Gastroesophageal sphincter (tissue), 4 donors: ENCODE data around the gene PTPRD. TPM values are rescaled to one million over a fixed set of nuclear protein-coding genes. Genes with fewer than 3 reads are reported as not detected.

ENCODE experiments used
- ATAC-seq: fragments of 150-250 bp; one replicate; pipeline ENCODE4 v1.9.1; 2016; ENCODE audit warnings: mild to moderate bottlenecking, moderate library complexity
- H3K27ac ChIP-seq, 4 donors: fragments of 200-600 bp; sonication (generic) in 3 of 4; 1 replicate in 3 of 4; 2 replicates in 1 of 4; pipeline ENCODE4 v1.5.1; 2016 to 2019
- H3K27me3 ChIP-seq: fragments of 200-600 bp; sonication (generic); one replicate; pipeline ENCODE4 v1.5.1; 2019
- H3K36me3 ChIP-seq, 2 donors: fragments of 200-600 bp; sonication (generic); one replicate each; pipeline ENCODE4 v1.5.1; 2019; ENCODE audit warnings: control low read depth in 1 of 2
- H3K4me1 ChIP-seq, 3 donors: fragments of 200-600 bp; sonication (generic); 1 replicate in 2 of 3; 2 replicates in 1 of 3; pipeline ENCODE4 v1.5.1; 2016 to 2019; ENCODE audit warnings: control low read depth in 2 of 3
- H3K4me3 ChIP-seq, 2 donors: fragments of 200-600 bp; sonication (generic); one replicate each; pipeline ENCODE4 v1.5.1; 2019; ENCODE audit warnings: mild to moderate bottlenecking in 1 of 2, moderate library complexity in 1 of 2
- H3K9me3 ChIP-seq, 3 donors: fragments of 200-600 bp; sonication (generic); one replicate each; pipeline ENCODE4 v1.5.1; 2017 to 2019; ENCODE audit warnings: control low read depth in 2 of 3
- EP300 ChIP-seq: sonication (generic); formaldehyde crosslinking; IDR thresholded peaks from one replicate; pipeline ENCODE4 v1.6.1; 2017; ENCODE audit warnings: antibody characterized with exemption, mild to moderate bottlenecking
- POLR2A ChIP-seq, 2 donors: fragments of 450-650 bp; IDR thresholded peaks; one replicate each; pipeline ENCODE4 v1.6.1; 2017; ENCODE audit warnings: antibody characterized with exemption in 2 of 2, mild to moderate bottlenecking in 2 of 2, moderate library complexity in 1 of 2
- POLR2AphosphoS5 ChIP-seq: sonication (generic); formaldehyde crosslinking; IDR thresholded peaks from one replicate; pipeline ENCODE4 v1.6.1; 2017; ENCODE audit warnings: antibody characterized with exemption
- WGBS, 2 donors: methylation state at CpG; one replicate each; pipeline ENCODE4 v1.1.5; 2018; ENCODE audit warnings: low coverage in 1 of 2; 5-methylcytosine and 5-hydroxymethylcytosine counted together
- total RNA-seq, 4 donors: library from RNA; depleted of rRNA; stranded (reverse); fragments of >200 nt; gene quantifications; one replicate each; pipeline ENCODE4 v1.1.0, GENCODE V29; 2016
- TF ChIP-seq, protein P1 (sequence below), 4 experiments: fragments of 200-600 bp in 2 of 4; fragments of 450-650 bp in 2 of 4; sonication (generic) in 1 of 4; IDR thresholded peaks; one replicate each; pipeline ENCODE4 v1.5.1; 2017 to 2019; ENCODE audit warnings: antibody characterized with exemption in 4 of 4, mild to moderate bottlenecking in 2 of 4, moderate library complexity in 2 of 4

PTPRD gene
- total RNA-seq, 4 donors from 2014 or later: 3.5 to 53.9 (median 15.8) TPM

DNA sequence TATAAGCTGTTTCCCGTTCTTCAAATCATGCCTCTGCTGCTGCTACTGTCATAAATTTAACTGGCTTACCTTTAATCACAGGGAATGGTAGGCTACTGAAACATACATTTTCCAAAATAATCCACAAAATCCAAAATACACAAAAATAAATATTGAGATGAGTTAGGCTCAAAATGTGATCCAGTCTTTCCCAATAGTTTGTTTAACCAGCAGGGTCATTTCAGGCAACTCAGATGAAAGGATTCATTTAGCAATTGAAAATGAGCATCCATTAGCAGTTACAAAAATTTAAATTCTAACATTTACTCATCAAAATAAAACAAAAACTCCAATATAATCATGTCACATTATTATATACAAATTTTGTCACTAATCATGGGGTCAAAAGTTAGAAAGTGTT is 1797.6 kb downstream of the PTPRD start:
- Histone ChIP-seq H3K36me3 (no peaks in the 10 kb centered on the region), H3K9me3 (no peaks in the 10 kb centered on the region), H3K27ac (no peak overlapping the region), H3K4me1 (no peaks in the 10 kb centered on the region), H3K4me3 (no peak overlapping the region), H3K27me3 (no peaks in the 10 kb centered on the region)
- 92 to 100% methylated on average over 1 of the region's 1 CpG for WGBS, 2 donors
- no peak for ATAC-seq
- TF ChIP-seq EP300: no peak
- TF ChIP-seq, protein P1, sequence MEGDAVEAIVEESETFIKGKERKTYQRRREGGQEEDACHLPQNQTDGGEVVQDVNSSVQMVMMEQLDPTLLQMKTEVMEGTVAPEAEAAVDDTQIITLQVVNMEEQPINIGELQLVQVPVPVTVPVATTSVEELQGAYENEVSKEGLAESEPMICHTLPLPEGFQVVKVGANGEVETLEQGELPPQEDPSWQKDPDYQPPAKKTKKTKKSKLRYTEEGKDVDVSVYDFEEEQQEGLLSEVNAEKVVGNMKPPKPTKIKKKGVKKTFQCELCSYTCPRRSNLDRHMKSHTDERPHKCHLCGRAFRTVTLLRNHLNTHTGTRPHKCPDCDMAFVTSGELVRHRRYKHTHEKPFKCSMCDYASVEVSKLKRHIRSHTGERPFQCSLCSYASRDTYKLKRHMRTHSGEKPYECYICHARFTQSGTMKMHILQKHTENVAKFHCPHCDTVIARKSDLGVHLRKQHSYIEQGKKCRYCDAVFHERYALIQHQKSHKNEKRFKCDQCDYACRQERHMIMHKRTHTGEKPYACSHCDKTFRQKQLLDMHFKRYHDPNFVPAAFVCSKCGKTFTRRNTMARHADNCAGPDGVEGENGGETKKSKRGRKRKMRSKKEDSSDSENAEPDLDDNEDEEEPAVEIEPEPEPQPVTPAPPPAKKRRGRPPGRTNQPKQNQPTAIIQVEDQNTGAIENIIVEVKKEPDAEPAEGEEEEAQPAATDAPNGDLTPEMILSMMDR (IDR thresholded peaks at IDR 0.05): no peak
- TF ChIP-seq POLR2A (IDR thresholded peaks at IDR 0.05): no peak
- TF ChIP-seq POLR2AphosphoS5: no peak

DNA sequence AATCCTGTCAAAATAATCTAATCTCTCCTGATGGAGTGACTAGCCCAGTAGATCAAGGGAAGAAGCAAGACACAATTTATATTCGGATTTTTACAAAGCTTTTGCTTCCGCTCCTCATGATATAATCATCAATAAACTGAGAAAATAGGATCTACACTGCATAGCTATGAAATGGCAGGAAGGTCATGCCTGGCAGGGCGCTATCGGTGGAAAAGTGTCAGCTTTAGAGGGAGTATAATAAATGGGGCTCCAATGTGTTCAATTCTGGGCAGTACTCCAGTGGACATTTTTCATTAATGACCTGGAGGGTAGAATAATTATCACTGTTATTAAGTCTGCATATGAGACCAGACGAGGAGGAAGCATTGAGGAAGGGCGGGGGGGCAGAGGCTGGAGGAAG is 1799.9 kb downstream of the PTPRD start:
- Histone ChIP-seq H3K4me1 (no peaks in the 10 kb centered on the region), H3K9me3 (no peaks in the 10 kb centered on the region), H3K36me3 (no peaks in the 10 kb centered on the region), H3K4me3 (no peak overlapping the region), H3K27me3 (no peaks in the 10 kb centered on the region), H3K27ac (no peak overlapping the region)
- TF ChIP-seq EP300 (no peak), POLR2A (IDR thresholded peaks at IDR 0.05) (no peak), POLR2AphosphoS5 (no peak)
- TF ChIP-seq, protein P1 (IDR thresholded peaks at IDR 0.05): no peak
- ATAC-seq: no peak
- 60 to 65% methylated on average over 4 to 5 of the region's 6 CpGs for WGBS, 2 donors

DNA sequence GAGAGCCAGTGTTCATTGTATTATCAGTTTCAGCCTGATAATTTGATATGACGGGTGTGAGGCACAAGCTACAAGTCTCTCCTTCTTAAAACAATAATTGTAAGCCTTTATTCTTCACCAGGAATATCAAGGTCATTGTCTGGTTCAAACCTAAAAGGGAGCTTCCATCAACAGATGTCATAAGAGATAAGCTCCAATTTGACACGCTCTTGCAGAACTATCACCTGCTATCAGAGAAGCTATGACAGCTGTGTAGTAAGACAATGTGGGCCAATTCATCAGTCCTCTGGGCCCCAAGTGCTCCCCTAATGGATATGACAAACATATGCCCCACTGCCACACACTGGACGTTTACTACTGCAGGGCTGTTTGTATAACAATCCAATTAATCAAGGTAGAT is 1803.1 kb downstream of the PTPRD start:
- Histone ChIP-seq H3K9me3 (no peaks in the 10 kb centered on the region), H3K4me3 (no peak overlapping the region), H3K36me3 (no peaks in the 10 kb centered on the region), H3K27me3 (no peaks in the 10 kb centered on the region), H3K27ac (no peak overlapping the region), H3K4me1 (no peaks in the 10 kb centered on the region)
- TF ChIP-seq, protein P1 (IDR thresholded peaks at IDR 0.05): no peak
- TF ChIP-seq POLR2AphosphoS5: no peak
- no peak for ATAC-seq
- 81 to 100% methylated on average over 2 to 3 of the region's 3 CpGs for WGBS, 2 donors

DNA sequence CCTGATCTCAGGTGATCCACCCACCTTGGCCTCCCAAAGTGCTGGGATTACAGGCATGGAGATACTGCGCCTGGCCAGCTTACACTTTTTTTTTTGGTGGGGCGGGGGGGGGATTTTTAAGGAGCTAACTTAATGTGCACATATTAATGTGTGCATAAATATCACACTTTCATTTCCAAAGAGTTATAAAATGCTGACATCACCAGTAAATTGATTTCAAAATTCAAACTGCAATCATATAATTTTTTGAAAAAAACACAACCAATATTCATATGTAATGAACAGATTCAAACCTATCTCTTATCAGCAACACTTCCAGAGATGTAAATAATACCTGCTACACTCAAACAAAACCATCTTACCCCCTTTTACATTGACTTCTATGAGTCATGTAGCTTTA is 1806.7 kb downstream of the PTPRD start:
- no peaks in the 10 kb centered on the region for H3K27me3 ChIP-seq
- H3K9me3 ChIP-seq: no peaks in the 10 kb centered on the region
- no peak for ATAC-seq
- no peak overlapping the region for H3K27ac ChIP-seq
- H3K4me1 ChIP-seq: no peaks in the 10 kb centered on the region
- no peak overlapping the region for H3K4me3 ChIP-seq
- TF ChIP-seq POLR2AphosphoS5 (no peak), POLR2A (IDR thresholded peaks at IDR 0.05) (no peak), EP300 (no peak)
- TF ChIP-seq, protein P1 (IDR thresholded peaks at IDR 0.05): no peak
- 85 to 100% methylated on average over 1 to 2 of the region's 2 CpGs for WGBS, 2 donors
- no peaks in the 10 kb centered on the region for H3K36me3 ChIP-seq

DNA sequence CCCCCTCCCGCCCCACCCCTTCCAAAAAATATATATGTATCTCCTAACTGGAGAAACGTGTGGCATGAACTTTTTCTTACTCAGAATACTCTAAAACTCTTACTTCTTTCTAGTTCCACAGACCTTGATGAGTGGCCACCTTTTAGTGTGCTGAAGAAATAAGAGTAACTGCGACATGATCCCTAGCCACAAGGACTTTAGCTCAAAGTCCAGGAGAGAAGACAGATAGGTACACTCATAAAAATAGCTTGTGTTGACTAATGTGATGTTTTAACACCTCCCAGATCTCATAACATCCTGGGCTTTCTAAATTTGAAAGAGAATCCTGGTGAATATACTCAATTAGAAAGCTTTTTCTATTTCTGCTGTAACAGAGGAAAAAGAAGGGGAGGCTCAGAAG is 1808.2 kb downstream of the PTPRD start:
- Histone ChIP-seq H3K4me3 (no peak overlapping the region), H3K27ac (no peak overlapping the region), H3K27me3 (no peaks in the 10 kb centered on the region), H3K9me3 (no peaks in the 10 kb centered on the region), H3K36me3 (no peaks in the 10 kb centered on the region), H3K4me1 (no peaks in the 10 kb centered on the region)
- no peak for ATAC-seq
- TF ChIP-seq, protein P1 (IDR thresholded peaks at IDR 0.05): no peak
- TF ChIP-seq POLR2A (IDR thresholded peaks at IDR 0.05) (no peak), POLR2AphosphoS5 (no peak), EP300 (no peak)
- WGBS, 2 donors: 67 to 87% methylated on average over 1 to 3 of the region's 3 CpGs
